H9 (cell line): Measurements from ENCODE around the gene ASH1L. TPM values are rescaled to one million over a fixed set of nuclear protein-coding genes. Genes with fewer than 3 reads are reported as not detected.

Experiments
- DNase-seq: peaks from one replicate; pipeline ENCODE4 v3.0.0-alpha.2; 2017
- H2AFZ ChIP-seq: one replicate; pipeline ENCODE4 v1.6.1; 2013; ENCODE audit warnings: mild to moderate bottlenecking, low read length, control low read depth, moderate library complexity
- H2AK5ac ChIP-seq: 2 replicates; pipeline ENCODE4 v1.6.1; 2013; ENCODE audit warnings: low read length, control low read depth, mixed read lengths; ENCODE audit not compliant: insufficient read length
- H2BK120ac ChIP-seq: one replicate; pipeline ENCODE4 v1.6.1; 2013; ENCODE audit warnings: low read depth, mild to moderate bottlenecking, low read length, control low read depth, inconsistent platforms; ENCODE audit not compliant: poor library complexity, severe bottlenecking
- H2BK12ac ChIP-seq: 2 replicates; pipeline ENCODE4 v1.6.1; 2013; ENCODE audit warnings: low read length, control low read depth, mixed read lengths, low read depth; ENCODE audit not compliant: insufficient read length
- H2BK15ac ChIP-seq: 2 replicates; pipeline ENCODE4 v1.6.1; 2013; ENCODE audit warnings: low read depth, low read length, control low read depth
- H2BK20ac ChIP-seq: one replicate; pipeline ENCODE4 v1.6.1; 2013; ENCODE audit warnings: low read depth, mild to moderate bottlenecking, low read length, control low read depth, inconsistent platforms; ENCODE audit not compliant: poor library complexity, severe bottlenecking
- H2BK5ac ChIP-seq: 2 replicates; pipeline ENCODE4 v1.6.1; 2013; ENCODE audit warnings: low read length, control low read depth, mixed read lengths; ENCODE audit not compliant: insufficient read length
- H3K14ac ChIP-seq: 2 replicates; pipeline ENCODE4 v1.6.1; 2013; ENCODE audit warnings: low read length, control low read depth; ENCODE audit not compliant: insufficient read depth
- H3K18ac ChIP-seq: 2 replicates; pipeline ENCODE4 v1.6.1; 2013; ENCODE audit warnings: low read depth, mild to moderate bottlenecking, mixed read lengths, low read length, control low read depth; ENCODE audit not compliant: insufficient read length
- H3K23ac ChIP-seq: 2 replicates; pipeline ENCODE4 v1.6.1; 2013; ENCODE audit warnings: low read length, control low read depth, mixed read lengths, low read depth; ENCODE audit not compliant: insufficient read length
- H3K23me2 ChIP-seq: 2 replicates; pipeline ENCODE4 v1.6.1; 2013; ENCODE audit warnings: low read depth, mild to moderate bottlenecking, mixed read lengths, low read length, control low read depth; ENCODE audit not compliant: insufficient read length, poor library complexity, severe bottlenecking
- H3K27ac ChIP-seq: 2 replicates; pipeline ENCODE4 v1.5.1; 2013; ENCODE audit warnings: low read length, control low read depth, mixed read lengths, low read depth; ENCODE audit not compliant: insufficient read length
- H3K27me3 ChIP-seq: 2 replicates; pipeline ENCODE4 v1.6.1; 2013; ENCODE audit warnings: low read length, control low read depth, inconsistent platforms; ENCODE audit not compliant: insufficient read depth
- H3K4ac ChIP-seq: 2 replicates; pipeline ENCODE4 v1.6.1; 2013; ENCODE audit warnings: low read depth, mild to moderate bottlenecking, control low read depth, inconsistent platforms, low read length, moderate library complexity
- H3K4me1 ChIP-seq: 2 replicates; pipeline ENCODE4 v1.6.1; 2013; ENCODE audit warnings: low read length, control low read depth, inconsistent platforms; ENCODE audit not compliant: insufficient read depth
- H3K4me2 ChIP-seq: 2 replicates; pipeline ENCODE4 v1.6.1; 2013; ENCODE audit warnings: low read length, control low read depth, mixed read lengths; ENCODE audit not compliant: insufficient read length, insufficient read depth
- H3K56ac ChIP-seq: 2 replicates; pipeline ENCODE4 v1.6.1; 2013; ENCODE audit warnings: low read depth, mild to moderate bottlenecking, mixed read lengths, low read length, control low read depth; ENCODE audit not compliant: insufficient read length
- H3K79me1 ChIP-seq: 2 replicates; pipeline ENCODE4 v1.6.1; 2013; ENCODE audit warnings: low read depth, mild to moderate bottlenecking, moderate library complexity, low read length, control low read depth, inconsistent platforms; ENCODE audit not compliant: insufficient read depth, poor library complexity, severe bottlenecking
- H3K79me2 ChIP-seq: 2 replicates; pipeline ENCODE4 v1.6.1; 2013; ENCODE audit warnings: low read length, control low read depth, inconsistent platforms; ENCODE audit not compliant: insufficient read depth
- H3K9ac ChIP-seq: 2 replicates; pipeline ENCODE4 v1.6.1; 2013; ENCODE audit warnings: low read length, control low read depth, mixed read lengths; ENCODE audit not compliant: insufficient read length; ENCODE audit errors: extremely low read depth
- H3K9me3 ChIP-seq: one replicate; pipeline ENCODE4 v1.6.1; 2013; ENCODE audit warnings: low read depth, low read length, inconsistent platforms; ENCODE audit not compliant: control insufficient read depth
- H3T11ph ChIP-seq: one replicate; pipeline ENCODE4 v1.6.1; 2013; ENCODE audit warnings: mild to moderate bottlenecking, low read length, control low read depth, inconsistent platforms
- H4K20me1 ChIP-seq: one replicate; pipeline ENCODE4 v1.6.1; 2013; ENCODE audit not compliant: control insufficient read depth, insufficient read length, insufficient read depth
- H4K5ac ChIP-seq: 2 replicates; pipeline ENCODE4 v1.6.1; 2013; ENCODE audit warnings: low read depth, mild to moderate bottlenecking, mixed read lengths, low read length, control low read depth; ENCODE audit not compliant: insufficient read length
- H4K8ac ChIP-seq: replicated peaks from 2 replicates; pipeline ENCODE4 v1.6.1; 2013; ENCODE audit warnings: low read length, control low read depth, mixed read lengths, low read depth; ENCODE audit not compliant: insufficient read length
- H4K91ac ChIP-seq: 2 replicates; pipeline ENCODE4 v1.6.1; 2013; ENCODE audit warnings: low read depth, mild to moderate bottlenecking, moderate library complexity, mixed read lengths, low read length, control low read depth; ENCODE audit not compliant: insufficient read length
- H3K27ac Mint-ChIP-seq, 3 experiments: 2 replicates in 2 of 3; 3 replicates in 1 of 3; pipeline ENCODE4 v1.8.0; 2020 to 2021; ENCODE audit warnings: mixed read lengths in 3 of 3, mild to moderate bottlenecking in 1 of 3, moderate library complexity in 1 of 3
- H3K27me3 Mint-ChIP-seq: 2 replicates; pipeline ENCODE4 v1.8.0; 2021; ENCODE audit warnings: low read depth, mild to moderate bottlenecking, moderate library complexity, mixed read lengths
- H3K36me3 Mint-ChIP-seq, 3 experiments: 2 replicates in 2 of 3; 3 replicates in 1 of 3; pipeline ENCODE4 v1.8.0; 2020 to 2021; ENCODE audit warnings: low read depth in 3 of 3, mixed read lengths in 3 of 3; ENCODE audit not compliant: insufficient read depth in 1 of 3
- H3K4me1 Mint-ChIP-seq, 2 experiments: 2 replicates each; pipeline ENCODE4 v1.8.0; 2020; ENCODE audit warnings: mixed read lengths in 2 of 2
- H3K4me3 Mint-ChIP-seq, 2 experiments: 2 replicates in 1 of 2; 3 replicates in 1 of 2; pipeline ENCODE4 v1.8.0; 2020 to 2021; ENCODE audit warnings: mild to moderate bottlenecking in 2 of 2, mixed read lengths in 2 of 2, moderate library complexity in 1 of 2
- H3K9me3 Mint-ChIP-seq, 2 experiments: 2 replicates in 1 of 2; 3 replicates in 1 of 2; pipeline ENCODE4 v1.8.0; 2020; ENCODE audit warnings: mild to moderate bottlenecking in 2 of 2, mixed read lengths in 2 of 2, moderate library complexity in 1 of 2
- CTCF ChIP-seq: fragments of 200-600 bp; sonication (generic); conservative IDR thresholded peaks from 3 replicates; pipeline ENCODE4 v1.8.0; 2021; ENCODE audit warnings: antibody characterized with exemption, mild to moderate bottlenecking
- WGBS: extraction: QIAGEN DNeasy Blood & Tissue Kit; methylation state at CpG from one replicate; pipeline ENCODE4 v1.1.7; 2013; ENCODE audit warnings: missing lambda C conversion rate, low lambda C conversion rate, mixed read lengths; ENCODE audit not compliant: insufficient read length; ENCODE audit errors: extremely low coverage; 5-methylcytosine and 5-hydroxymethylcytosine counted together
- total RNA-seq: library from RNA; stranded (reverse); gene quantifications from 2 replicates; pipeline ENCODE4 v1.2.1, GENCODE V29; 2021

The ASH1L gene
- total RNA-seq, 1 experiment from 2014 or later: 32.8 TPM

GRCh38 chr1:155471891-155472290 lies 90.7 kb downstream of the ASH1L start:
- Histone ChIP-seq H2AFZ (no peak overlapping the region), H3K79me2 (no peaks in the 10 kb centered on the region; the same call in 1 of the 2 replicates), H2AK5ac (no peak overlapping the region), H3K56ac (no peak overlapping the region), H2BK120ac (no peak overlapping the region), H3K23ac (no peak overlapping the region), H2BK5ac (no peak overlapping the region), H3T11ph (no peak overlapping the region), H3K4me1 (no peaks in the 10 kb centered on the region), H3K9ac (no peak overlapping the region), H3K4ac (no peak overlapping the region), H3K27me3 (no peaks in the 10 kb centered on the region), H4K5ac (no peak overlapping the region), H4K20me1 (no peaks in the 10 kb centered on the region), H2BK15ac (no peak overlapping the region), H3K18ac (no peak overlapping the region), H3K79me1 (no peaks in the 10 kb centered on the region), H4K8ac (no peak overlapping the region), H3K4me2 (no peak overlapping the region), H3K14ac (no peak overlapping the region), H3K23me2 (no peaks in the 10 kb centered on the region), H3K27ac (no peak overlapping the region), H2BK12ac (no peak overlapping the region), H4K91ac (no peak overlapping the region), H3K9me3 (peaks cover 15% of the 10 kb centered on the region), H2BK20ac (no peak overlapping the region)
- DNase-seq: no peak
- Mint-ChIP-seq H3K9me3 (peaks cover 19 to 22% of the 10 kb centered on the region in 2 experiments), H3K4me3 (no peak overlapping the region), H3K4me1 (no peaks in the 10 kb centered on the region), H3K36me3 (peaks cover 35 to 40% (median 37%) of the 10 kb centered on the region in 3 experiments), H3K27ac (no peak overlapping the region), H3K27me3 (no peaks in the 10 kb centered on the region)
- no peak for TF ChIP-seq CTCF
- no CpG with 5 or more reads among the region's 5 CpGs for WGBS
